SKM-1 (cell line): ENCODE results near the gene ATRX.
A peak's percentile ranks its signal among the peaks of the same experiment; 100 is the strongest.
"Not testable (repeated sequence)": the region's sequence is repeated elsewhere in the genome, so short reads cannot be mapped to it uniquely, and the experiment has no call there.

ENCODE experiments used
- DNase-seq: peaks from one replicate; lab custom pipeline; 2025; ENCODE audit not compliant: unreplicated experiment; lab: John Stamatoyannopoulos, UW

The ATRX gene, protein sequence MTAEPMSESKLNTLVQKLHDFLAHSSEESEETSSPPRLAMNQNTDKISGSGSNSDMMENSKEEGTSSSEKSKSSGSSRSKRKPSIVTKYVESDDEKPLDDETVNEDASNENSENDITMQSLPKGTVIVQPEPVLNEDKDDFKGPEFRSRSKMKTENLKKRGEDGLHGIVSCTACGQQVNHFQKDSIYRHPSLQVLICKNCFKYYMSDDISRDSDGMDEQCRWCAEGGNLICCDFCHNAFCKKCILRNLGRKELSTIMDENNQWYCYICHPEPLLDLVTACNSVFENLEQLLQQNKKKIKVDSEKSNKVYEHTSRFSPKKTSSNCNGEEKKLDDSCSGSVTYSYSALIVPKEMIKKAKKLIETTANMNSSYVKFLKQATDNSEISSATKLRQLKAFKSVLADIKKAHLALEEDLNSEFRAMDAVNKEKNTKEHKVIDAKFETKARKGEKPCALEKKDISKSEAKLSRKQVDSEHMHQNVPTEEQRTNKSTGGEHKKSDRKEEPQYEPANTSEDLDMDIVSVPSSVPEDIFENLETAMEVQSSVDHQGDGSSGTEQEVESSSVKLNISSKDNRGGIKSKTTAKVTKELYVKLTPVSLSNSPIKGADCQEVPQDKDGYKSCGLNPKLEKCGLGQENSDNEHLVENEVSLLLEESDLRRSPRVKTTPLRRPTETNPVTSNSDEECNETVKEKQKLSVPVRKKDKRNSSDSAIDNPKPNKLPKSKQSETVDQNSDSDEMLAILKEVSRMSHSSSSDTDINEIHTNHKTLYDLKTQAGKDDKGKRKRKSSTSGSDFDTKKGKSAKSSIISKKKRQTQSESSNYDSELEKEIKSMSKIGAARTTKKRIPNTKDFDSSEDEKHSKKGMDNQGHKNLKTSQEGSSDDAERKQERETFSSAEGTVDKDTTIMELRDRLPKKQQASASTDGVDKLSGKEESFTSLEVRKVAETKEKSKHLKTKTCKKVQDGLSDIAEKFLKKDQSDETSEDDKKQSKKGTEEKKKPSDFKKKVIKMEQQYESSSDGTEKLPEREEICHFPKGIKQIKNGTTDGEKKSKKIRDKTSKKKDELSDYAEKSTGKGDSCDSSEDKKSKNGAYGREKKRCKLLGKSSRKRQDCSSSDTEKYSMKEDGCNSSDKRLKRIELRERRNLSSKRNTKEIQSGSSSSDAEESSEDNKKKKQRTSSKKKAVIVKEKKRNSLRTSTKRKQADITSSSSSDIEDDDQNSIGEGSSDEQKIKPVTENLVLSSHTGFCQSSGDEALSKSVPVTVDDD (N-terminal part only)

DNA sequence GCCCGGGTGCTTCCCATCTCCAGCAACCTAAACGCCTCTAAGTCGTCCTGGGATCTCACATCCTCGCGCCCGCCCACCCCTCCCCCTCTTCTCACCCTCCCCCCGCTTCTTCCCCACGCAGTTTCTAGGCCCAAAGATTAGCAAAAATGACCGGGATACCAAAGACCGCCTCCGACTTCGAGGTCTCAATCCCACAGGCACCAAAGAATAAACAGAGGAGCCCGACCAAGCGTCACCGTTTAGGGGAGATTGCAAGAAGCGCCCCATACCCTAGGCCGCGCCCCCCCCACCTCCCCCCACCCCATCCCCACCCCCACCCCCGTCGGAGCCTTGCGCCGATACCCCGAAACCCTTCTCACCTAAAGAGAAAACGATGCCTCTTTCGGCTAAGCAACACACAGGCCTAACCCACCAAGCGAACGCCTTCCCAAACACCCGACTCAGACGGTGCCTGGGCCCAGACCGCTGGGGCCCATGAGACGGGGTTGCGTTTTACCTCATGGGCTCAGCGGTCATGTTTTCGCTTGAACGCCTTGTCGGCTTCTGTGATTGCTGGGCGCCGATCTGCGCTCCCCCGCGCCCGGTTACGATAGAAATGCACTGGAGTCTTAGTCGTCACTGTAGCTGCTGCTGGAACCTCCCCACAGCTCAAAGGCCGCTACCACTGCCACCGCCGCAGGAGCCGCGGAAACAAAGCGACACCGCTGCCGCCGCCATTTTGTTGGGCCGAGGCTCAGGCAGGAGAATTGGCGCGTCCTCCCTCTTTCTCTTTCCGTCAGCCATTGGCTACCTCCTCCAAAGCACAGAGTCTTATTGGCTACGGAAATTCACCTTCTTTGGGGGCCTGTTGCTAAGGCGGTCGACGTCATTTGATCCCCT lies at the start of gene ATRX:
Gene ATRX, minus strand, starts transcription at position 731 of the 879 bp plus-strand sequence. Its CDS starts 215 bp downstream, at position 516.
- DNase-seq: peak; percentile 69

DNA sequence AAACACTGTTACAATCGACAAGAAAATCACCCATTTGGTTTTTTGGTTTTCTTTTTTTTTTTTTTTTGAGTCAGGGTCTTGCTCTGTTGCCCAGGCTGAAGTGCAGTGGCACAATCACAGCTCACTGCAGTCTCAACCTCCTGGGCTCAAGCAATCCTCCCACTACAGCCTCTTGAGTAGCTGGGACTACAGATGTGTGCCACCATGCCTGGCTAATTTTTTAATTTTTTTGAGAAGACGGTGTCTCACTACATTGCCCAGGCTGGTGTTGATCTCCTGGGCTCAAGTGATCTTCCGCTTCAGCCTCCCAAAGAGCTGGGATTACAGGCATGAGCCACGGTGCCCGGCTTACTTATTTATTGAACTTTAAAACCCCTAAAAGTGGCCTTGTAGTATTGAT lies 45.5 kb upstream of the ATRX start:
- DNase-seq: not testable (repeated sequence)

DNA sequence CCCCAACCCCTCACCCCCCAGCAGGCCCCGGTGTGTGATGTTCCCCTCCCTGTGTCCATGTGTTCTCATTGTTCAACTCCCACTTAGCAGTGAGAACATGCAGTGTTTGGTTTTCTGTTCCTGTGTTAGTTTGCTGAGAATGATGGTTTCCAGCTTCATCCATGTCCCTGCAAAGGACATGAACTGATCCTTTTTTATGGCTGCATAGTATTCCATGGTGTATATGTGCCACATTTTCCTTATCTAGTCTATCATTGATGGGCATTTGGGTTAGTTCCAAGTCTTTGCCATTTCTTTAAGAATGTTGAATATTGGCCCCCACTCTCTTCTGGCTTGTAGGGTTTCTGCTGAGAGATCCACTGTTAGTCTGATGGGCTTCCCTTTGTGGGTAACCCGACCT lies 36.0 kb upstream of the ATRX start:
- not testable (repeated sequence) for DNase-seq

DNA sequence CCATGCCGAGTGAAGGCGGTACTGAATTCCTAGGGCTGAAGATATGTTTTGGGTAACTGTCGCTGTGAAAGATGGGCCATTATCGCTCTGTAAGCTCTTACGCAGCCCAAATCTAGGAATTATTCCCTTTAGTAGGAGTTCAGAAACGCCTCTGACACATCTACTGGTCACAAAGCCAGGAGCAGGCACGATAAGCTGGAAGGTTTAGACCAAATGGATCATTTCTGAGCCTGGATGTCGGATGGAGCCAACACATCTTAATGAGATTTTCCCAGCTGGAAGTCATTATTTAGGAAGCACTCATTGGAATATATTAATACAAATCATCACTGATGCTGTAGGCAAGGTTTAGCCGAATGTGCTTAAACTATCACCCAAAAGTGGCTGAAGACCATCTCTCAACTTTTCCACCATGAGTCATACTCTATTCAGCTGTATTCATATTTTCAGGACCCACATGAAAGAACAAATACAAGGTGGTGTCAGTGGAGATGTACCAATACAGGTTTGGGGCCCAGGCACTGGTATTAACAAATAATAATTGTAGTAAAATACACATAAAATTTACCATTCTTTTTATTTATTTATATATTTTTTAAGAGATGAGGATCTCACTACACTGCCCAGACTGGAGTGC lies 34.2 kb upstream of the ATRX start:
- no peak for DNase-seq

DNA sequence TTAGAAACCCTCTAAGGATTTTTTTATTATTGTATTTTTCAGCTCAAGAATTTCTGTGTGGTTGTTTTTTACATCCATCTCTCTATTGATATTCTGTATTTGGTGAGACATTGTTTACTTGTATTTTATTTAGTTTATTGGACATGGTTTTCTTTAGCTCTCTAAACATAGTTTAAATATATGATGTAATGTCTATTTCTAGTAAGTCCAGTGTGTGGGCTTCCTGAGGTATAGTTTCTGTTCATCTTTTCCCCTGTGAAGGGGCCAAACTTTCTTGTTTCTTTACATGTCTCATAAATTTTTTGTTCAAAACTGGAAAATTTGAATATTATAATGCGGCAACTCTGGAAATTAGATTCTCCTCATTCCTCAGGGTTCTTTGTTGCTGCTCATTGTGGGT lies 28.2 kb upstream of the ATRX start:
- no peak for DNase-seq

DNA sequence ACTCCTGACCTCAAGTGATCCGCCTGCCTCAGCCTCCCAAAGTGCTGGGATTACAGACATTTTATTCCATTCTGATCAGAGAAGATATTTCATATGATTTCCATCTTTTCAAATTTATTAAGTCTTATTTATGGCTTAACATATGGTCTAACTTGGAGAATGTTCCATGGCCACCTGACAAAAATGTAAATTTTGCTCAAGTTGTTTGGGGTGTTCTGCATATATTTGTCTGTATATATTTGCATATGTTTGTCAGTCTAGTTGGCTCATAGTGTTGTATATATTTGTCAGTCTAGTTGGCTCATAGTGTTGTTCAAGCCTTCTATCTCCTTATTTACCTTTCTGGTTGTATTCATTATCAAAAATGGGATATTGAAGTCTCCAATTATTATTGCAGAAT lies 16.2 kb upstream of the ATRX start:
- no peak for DNase-seq

DNA sequence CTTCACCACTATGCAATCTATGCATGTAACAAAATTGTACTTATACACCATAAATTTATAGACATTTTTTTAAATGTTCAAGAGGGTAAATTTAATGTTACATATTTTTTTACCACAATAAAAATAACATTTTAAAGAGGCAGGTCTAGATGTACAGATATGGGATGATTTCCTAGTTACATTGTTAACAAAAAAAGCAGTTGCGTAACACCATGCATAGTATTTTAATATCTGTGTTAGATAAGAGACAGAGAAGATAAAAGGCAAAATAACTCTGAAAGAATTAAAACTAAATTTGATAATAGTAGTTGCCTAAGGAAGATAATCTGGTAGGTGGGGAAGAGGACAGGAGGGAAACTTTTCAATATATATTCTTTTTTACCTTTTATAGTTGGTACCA lies 9.1 kb upstream of the ATRX start:
- DNase-seq: no peak

DNA sequence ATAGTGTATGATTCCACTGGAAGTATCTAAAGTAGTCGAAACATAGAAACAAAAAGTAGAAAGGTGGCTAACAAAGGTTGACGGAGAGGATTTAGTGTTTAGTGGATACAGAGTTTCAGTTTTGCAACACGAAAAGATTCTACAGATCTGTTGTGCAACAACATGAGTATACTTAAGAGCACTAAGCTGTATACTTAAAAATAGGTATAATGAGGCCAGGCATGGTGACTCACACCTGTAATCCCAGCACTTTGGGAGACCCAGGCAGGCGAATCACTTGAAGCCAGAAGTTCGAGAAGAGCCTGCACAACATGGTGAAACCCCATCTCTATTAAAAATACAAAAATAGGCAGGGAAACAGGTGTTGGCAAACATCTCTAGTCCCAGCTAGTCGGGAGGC lies 7.9 kb upstream of the ATRX start:
- DNase-seq: no peak

DNA sequence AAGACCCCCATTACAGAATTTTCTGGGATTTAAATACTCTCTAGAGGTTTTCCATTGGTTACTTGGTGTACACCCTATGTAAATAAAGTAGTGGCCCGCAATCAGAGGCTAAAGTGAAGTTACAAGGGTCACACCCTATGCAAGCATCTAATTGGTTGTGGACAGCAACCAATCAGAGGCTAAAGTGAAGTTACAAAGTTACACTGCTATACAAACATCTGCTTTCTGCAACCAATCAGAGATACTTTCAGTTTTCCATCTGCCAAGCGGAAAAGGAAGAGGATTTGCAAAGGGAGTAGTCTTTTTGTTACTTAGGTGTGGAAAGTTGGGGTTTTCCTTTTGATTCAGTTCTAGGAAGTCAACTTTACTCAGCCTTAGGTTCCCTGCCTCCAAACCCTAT lies 2.0 kb upstream of the ATRX start:
- no peak for DNase-seq

DNA sequence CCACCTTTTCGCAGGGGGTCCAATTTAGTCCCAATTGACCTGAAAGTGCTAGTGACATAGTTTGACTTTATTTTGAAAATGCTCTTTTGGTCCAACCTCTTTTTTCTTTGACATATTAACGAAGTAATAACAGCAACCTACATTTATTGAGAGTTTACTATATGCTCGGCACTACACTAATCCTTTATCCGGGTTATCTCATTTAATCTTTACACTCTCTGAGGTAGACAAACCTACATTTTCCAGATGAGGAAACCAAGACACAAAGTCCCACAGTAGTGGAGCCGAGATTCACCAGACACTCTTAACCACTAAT lies 307 bp upstream of the ATRX start:
- DNase-seq: no peak

DNA sequence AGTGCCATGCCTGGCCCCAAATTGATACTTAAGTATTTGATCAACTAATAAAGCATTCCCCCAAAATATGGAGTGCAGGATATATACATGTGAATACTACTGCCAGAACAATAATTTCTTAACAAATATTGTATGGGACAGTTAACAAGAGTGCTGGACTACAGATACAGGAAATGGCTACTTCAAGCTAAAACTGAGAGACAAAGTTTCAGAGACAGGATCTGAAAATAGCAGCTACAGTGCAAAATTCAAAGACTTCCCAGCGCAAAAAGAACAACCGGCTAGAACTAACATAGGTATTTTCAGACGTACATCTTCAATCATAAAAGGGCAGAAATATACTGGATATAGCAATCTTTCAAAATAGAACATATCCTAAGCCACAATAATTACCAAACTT lies 6.3 kb downstream of the ATRX start:
- DNase-seq: no peak

DNA sequence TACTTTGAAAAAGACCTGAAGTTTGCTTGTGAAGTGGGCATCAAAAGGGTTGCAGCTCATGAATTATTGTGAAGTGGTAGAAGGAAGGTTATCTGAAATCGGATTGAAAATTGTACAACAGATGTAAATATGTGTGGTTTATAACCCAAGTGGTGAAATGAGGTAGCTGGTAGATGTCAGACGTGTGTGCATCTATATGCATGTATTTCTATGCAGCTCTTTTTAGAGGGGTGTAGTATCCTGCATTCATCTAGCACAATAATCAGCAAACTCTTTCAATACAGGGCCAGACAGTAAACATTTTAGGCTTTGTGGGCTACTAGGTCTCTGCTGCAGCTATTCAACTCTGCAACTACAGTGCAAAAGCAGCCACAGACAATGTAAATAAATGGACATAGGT lies 9.4 kb downstream of the ATRX start:
- no peak for DNase-seq

DNA sequence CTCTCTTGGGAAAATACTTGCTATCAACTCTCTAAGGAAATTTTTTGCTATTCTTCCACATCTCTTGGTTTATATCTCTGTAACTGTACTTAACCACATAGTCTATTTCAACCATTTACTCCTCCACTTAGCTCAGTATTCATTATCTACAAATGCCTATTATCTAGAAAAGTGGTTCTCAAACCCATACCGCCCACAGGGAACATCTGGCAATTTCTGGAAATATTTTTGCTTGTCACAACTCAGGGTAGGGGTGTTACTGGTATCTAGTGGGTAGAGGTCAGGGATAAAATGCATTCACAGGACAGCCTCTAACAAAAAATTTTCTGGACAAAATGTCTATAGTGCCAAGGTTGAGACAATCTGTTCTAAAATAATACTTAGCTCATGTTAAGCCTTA lies 14.4 kb downstream of the ATRX start:
- DNase-seq: no peak

DNA sequence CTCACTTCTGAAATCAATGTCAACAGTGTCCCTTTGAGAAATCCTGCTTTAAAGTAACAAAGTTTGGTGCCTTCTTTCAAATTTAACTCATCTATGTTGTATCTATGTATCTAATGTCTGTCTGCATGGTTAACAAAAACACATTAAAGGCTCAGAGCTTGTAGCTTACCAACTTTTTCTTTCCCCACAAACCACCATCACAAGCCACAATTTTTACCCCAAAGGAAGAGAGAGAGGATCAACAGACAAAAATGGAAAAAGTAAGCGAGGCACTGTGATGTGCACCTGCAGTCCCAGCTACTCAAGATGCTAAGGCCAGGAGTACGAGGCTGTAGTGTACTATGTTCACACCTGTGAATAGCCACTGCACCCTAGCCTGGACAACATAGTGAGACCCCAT lies 17.2 kb downstream of the ATRX start:
- no peak for DNase-seq

DNA sequence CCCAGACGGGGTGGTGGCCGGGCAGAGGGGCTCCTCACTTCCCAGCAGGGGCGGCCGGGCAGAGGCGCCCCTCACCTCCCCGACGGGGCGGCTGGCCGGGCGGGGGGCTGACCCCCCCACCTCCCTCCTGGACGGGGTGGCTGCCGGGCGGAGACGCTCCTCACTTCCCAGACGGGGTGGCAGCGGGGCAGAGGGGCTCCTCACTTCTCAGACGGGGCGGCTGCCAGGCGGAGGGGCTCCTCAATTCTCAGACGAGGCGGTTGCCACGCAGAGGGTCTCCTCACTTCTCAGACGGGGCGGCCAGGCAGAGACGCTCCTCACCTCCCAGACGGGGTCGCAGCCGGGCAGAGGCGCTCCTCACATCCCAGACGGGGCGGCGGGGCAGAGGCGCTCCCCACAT lies 19.8 kb downstream of the ATRX start:
- not testable (repeated sequence) for DNase-seq

DNA sequence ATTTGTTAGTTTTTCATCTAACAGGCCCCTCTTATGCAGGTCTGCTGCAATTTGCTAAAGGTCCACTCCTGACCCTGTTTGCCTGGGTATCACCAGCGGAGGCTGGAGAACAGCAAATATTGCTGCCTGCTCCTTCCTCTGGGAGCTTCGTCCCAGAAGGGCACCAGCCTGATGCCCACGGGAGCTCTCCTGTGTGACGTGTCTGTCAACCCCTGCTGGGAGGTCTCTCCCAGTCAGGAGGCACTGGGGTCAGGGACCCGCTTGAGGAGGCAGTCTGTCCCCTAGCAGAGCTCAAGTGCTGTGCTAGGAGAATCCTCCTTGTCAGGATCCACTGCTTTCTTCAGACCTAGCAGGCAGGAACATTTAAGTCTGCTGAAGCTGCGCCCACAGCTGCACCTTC lies 30.5 kb downstream of the ATRX start:
- DNase-seq: no peak

DNA sequence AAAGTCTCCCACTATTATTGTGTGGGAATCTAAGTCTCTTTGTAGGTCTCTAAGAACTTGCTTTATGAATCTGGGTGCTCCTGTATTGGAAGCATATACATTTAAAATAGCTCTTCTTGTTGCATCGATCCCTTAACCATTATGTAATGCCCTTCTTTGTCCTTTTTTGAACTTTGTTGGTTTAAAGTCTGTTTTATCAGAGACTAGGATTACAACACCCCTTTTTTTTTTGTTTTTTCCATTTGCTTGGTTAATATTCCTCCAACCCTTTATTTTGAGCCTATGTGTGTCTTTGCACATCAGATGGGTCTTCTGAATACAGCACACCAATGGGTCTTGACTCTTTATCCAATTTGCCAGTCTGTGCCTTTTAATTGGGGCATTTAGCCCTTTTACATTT lies 32.1 kb downstream of the ATRX start:
- not testable (repeated sequence) for DNase-seq

DNA sequence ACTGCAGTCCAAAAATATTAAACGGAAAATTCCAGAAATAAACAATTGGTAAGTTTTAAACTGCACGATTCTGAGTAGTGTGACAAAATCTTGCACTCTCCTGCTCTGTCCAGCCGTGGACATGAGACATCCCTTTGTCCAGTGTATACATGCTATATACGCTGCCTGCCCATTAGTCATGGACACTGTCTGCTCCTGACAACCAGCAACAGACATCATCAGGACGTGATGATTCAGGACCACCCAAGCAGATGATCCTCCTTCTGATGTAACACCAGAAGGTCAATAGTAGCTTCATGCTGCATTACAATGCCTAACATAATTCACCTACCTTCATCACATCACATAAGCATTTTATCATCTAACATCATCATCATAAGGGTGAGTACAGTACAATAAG lies 36.3 kb downstream of the ATRX start:
- no peak for DNase-seq

DNA sequence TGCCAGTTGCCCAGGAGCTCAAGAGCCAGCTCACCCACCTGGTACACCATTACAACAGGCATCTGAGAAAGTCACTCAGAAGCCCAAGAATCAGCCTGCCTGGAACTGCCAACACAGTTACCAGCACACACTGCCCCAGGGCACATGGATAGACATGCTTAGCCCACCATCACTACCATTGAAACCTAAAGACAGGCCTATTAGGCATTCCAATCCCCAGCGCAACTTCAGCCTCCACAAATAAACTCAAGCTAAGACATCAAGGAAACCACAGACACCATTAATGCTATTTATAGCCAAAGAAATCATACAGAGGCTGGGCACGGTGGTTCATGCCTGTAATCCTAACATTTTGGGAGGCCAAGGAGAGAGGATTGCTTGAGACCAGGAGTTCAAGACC lies 42.3 kb downstream of the ATRX start:
- DNase-seq: no peak

DNA sequence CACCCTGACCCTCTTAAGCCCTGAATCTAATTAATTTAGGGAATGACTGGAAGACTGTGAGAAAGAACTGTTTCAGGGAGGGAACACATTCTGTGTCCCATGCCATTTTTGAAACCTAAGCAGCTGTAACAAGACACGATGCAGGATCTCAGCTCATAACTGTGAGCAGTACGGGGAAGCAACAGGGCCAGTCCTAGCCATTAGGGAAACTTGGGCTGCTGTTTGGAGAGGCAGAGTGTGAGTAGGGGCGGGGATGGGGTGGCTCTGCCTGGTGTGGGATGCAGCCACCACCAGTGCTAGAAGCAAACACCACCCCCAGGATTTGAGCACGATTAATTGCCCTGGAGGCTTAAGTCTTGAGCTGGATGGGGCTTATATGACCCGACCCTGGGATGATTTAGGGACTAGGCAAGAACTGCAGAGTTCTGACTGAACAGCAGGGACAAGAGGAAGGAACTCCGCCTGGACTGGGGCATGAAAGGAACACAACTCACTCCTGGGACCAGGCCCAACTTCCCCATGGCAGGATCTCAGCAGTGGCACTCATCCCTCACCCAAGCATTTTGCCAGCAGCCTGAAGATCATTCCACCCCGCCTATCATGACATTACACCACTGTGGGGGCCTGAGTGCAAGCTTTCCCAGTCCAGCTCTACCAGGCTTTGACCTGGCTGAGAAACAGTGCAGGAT lies 43.1 kb downstream of the ATRX start:
- DNase-seq: no peak
